ENCODE measurements around the gene RALGAPA2.

GRCh38 chr20:20362774-20363433, 349.5 kb downstream of the RALGAPA2 start:
- TF ChIP-seq CTCF (IDR thresholded peaks at IDR 0.05; ENCODE audit: low read depth, low read length) (no peak), EZH2phosphoT487 (IDR thresholded peaks at IDR 0.05; ENCODE audit: low read depth) (no peak)

Measured in OCI-LY3 (cell line).